AG09319 (cell line): ENCODE measurements around the gene MINPP1.

Experiments used
- DNase-seq: peaks from one replicate; pipeline ENCODE4 v3.0.0-alpha.2; 2010; ENCODE audit warnings: low read depth; ENCODE audit errors: extremely low read depth
- CTCF ChIP-seq: IDR thresholded peaks from 2 replicates; pipeline ENCODE4 v1.5.1; 2011; ENCODE audit warnings: low read depth, mild to moderate bottlenecking, inconsistent platforms, low read length, moderate library complexity

MINPP1 gene

GRCh38 chr10:87547734-87548311 is 43.1 kb downstream of the MINPP1 start:
- no peak for TF ChIP-seq CTCF
- DNase-seq: no peak

GRCh38 chr10:87550741-87551140 is 46.0 kb downstream of the MINPP1 start:
- DNase-seq: no peak
- no peak for TF ChIP-seq CTCF

- no peak for DNase-seq
- no peak for TF ChIP-seq CTCF
Measured at GRCh38 chr10:87551326-87551725, 46.6 kb downstream of the MINPP1 start.

GRCh38 chr10:87552248-87552929 is 47.7 kb downstream of the MINPP1 start:
- no peak for DNase-seq
- TF ChIP-seq CTCF: no peak

- DNase-seq: no peak
- TF ChIP-seq CTCF: no peak
Measured at GRCh38 chr10:87557409-87557808, 52.7 kb downstream of the MINPP1 start.

- no peak for TF ChIP-seq CTCF
- DNase-seq: no peak
Measured at GRCh38 chr10:87558333-87558732, 53.6 kb downstream of the MINPP1 start.

GRCh38 chr10:87559392-87559791 is 54.7 kb downstream of the MINPP1 start:
- no peak for DNase-seq
- TF ChIP-seq CTCF: no peak
